Pancreas (tissue), 10 donors: Measurements from ENCODE around the gene ING4. TPM values are rescaled to one million over a fixed set of nuclear protein-coding genes. Genes with fewer than 3 reads are reported as not detected.

Source experiments
- ATAC-seq, 4 donors: fragments of 200-7000 bp; cut with Tn5 transposase; one replicate each; pipeline versions ENCODE4 v1.8.0 to v1.9.1; 2020; ENCODE audit warnings: mild to moderate bottlenecking in 4 of 4, moderate library complexity in 4 of 4
- DNase-seq, 6 donors: peaks; one replicate each; pipeline ENCODE4 v3.0.0-alpha.2; 2020
- FAIRE-seq: peaks from 2 replicates; lab custom pipeline; 2012; peaks lifted over from hg19 to GRCh38; lab: Jason Lieb, UNC
- H3K27ac ChIP-seq, 4 donors: fragments of 200-600 bp; sonication (generic); 1 replicate in 3 of 4; 2 replicates in 1 of 4; pipeline versions ENCODE4 v1.5.0 to v1.8.0; 2020
- H3K27me3 ChIP-seq, 4 donors: fragments of 200-600 bp; one replicate each; pipeline ENCODE4 v1.8.0; 2021
- H3K36me3 ChIP-seq, 3 donors: fragments of 200-600 bp; sonication (generic) in 1 of 3; one replicate each; pipeline versions ENCODE4 v1.5.0 to v1.8.0; 2020 to 2021
- H3K4me1 ChIP-seq, 3 donors: fragments of 200-600 bp; one replicate each; pipeline ENCODE4 v1.8.0; 2021
- H3K4me3 ChIP-seq, 4 donors: fragments of 200-600 bp; sonication (generic) in 2 of 4; one replicate each; pipeline versions ENCODE4 v1.5.0 to v1.8.0; 2020 to 2021
- H3K9me3 ChIP-seq, 4 donors: fragments of 200-600 bp; one replicate each; pipeline ENCODE4 v1.8.0; 2021
- WGBS, 2 donors: extraction: QIAGEN DNeasy Blood & Tissue Kit; methylation state at CpG; one replicate each; pipeline ENCODE4 v1.1.7; 2013; 5-methylcytosine and 5-hydroxymethylcytosine counted together
- intact Hi-C, 3 donors: fragments of 100-400 bp; cut with DNase I; formaldehyde crosslinking; loops; one replicate each; pipeline versions ENCODE4 v1.11.1 to v1.14.2; 2022
- polyA plus RNA-seq, 2 donors: library from polyadenylated mRNA; stranded (reverse); fragments of 200-250 nt; gene quantifications; one replicate each; pipeline ENCODE4 v1.2.3, GENCODE V29; 2013
- total RNA-seq, 6 donors: library from RNA; stranded (reverse); fragmentation: NEBNext Ultra II Directional in 4 of 6; extraction: Animal tissue kit (Norgen Biotek cat#: 25700) in 4 of 6; gene quantifications; one replicate each; pipeline versions ENCODE4 v1.2.1 to v1.2.4, GENCODE V29; 2021 to 2023
- TF ChIP-seq, protein P1 (sequence below), 4 donors: fragments of 200-600 bp; sonication (generic) in 3 of 4; IDR thresholded peaks; one replicate each; pipeline versions ENCODE4 v1.5.0 to v1.8.0; 2021; ENCODE audit warnings: antibody characterized with exemption in 4 of 4
- donor health status: healthy with polysubstance abuse.
- donor health status: DM: no; HTN: no; CAD: no; lungs with moderate emphysema.
- donor health status: DM: no; HTN: no; CAD: no.
- donor health status: control.
- donor health status: control.
- donor health status: Bipolar disorder and iron deficiency.
- donor health status: DM: yes; HTN: yes; CAD: no.
- donor health status: DM: no; HTN: no; CAD: no.
- donor health status: DM: no; HTN: no; CAD: no.
- donor health status: DM: yes; HTN: yes; CAD: no.

ING4 gene
- total and polyA plus RNA-seq, 8 donors = 9.0 to 29.6 (median 13.6) TPM

DNA sequence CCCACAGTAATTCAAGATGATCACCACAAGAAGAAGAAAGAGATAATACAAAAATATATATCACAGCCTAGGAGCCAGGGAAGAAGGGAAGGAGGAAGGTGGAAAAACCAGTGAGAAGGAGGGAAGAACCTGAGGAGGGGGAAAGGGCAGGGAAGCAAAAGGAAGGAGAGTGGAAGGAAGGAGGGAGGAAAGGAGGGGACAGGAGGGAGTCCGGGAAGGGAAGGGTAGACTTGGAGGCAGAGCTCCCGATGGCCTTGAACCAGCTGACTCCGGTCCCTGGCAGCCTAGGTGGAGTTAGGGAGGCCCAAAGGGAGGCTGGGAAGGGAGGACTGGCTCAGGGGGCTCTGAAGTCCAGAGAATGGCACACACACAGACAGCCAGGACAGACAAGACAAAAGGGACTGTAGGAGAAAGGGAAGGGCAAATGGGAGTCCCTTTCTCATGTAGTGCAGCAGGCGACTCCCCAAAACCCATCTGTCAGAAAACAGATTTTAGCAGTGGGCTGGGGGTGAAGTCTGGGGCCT, 31.0 kb upstream of the ING4 start:
- no peak overlapping the region for H3K4me3 ChIP-seq

DNA sequence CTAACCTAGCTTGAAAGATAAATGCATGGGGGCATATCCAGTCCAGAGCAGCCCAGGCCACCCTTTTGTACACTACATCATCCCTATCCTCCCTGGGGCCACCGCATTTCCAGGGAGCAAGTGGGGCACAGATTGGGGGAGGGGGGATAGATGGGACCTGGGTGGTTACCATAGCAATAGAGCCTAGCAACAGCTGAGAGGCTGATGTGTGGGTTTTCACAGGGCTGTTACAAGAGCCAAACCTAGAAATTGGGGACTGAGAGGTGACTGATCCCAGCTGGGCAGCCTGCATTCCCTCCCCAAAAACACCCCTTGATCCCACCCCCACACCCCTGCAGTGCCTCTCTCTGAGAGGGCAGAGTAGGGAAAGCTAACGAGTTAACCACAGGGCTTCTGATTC, 30.0 kb upstream of the ING4 start:
- Histone ChIP-seq H3K27ac (no peak overlapping the region), H3K27me3 (no peaks in the 10 kb centered on the region), H3K36me3 (no peaks in the 10 kb centered on the region), H3K4me3 (no peak overlapping the region), H3K9me3 (no peaks in the 10 kb centered on the region), H3K4me1 (peaks cover 0 to 14% (median 0%) of the 10 kb centered on the region in 3 donors)
- no peak for ATAC-seq
- DNase-seq = no peak
- no peak for FAIRE-seq
- TF ChIP-seq, protein P1, sequence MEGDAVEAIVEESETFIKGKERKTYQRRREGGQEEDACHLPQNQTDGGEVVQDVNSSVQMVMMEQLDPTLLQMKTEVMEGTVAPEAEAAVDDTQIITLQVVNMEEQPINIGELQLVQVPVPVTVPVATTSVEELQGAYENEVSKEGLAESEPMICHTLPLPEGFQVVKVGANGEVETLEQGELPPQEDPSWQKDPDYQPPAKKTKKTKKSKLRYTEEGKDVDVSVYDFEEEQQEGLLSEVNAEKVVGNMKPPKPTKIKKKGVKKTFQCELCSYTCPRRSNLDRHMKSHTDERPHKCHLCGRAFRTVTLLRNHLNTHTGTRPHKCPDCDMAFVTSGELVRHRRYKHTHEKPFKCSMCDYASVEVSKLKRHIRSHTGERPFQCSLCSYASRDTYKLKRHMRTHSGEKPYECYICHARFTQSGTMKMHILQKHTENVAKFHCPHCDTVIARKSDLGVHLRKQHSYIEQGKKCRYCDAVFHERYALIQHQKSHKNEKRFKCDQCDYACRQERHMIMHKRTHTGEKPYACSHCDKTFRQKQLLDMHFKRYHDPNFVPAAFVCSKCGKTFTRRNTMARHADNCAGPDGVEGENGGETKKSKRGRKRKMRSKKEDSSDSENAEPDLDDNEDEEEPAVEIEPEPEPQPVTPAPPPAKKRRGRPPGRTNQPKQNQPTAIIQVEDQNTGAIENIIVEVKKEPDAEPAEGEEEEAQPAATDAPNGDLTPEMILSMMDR (IDR thresholded peaks at IDR 0.05) = no peak
- intact Hi-C loops = no loop called here
- 47 to 57% methylated on average over 2 of the region's 2 CpGs for WGBS, 2 donors

More for the DNA sequence above, 31.0 kb upstream of the ING4 start:
- Histone ChIP-seq H3K9me3 (no peaks in the 10 kb centered on the region), H3K27ac (no peak overlapping the region), H3K27me3 (no peaks in the 10 kb centered on the region), H3K4me1 (peaks cover 0 to 8% (median 0%) of the 10 kb centered on the region in 3 donors), H3K36me3 (no peaks in the 10 kb centered on the region)
- no peak for DNase-seq
- TF ChIP-seq, protein P1 (IDR thresholded peaks at IDR 0.05) = no peak
- FAIRE-seq = no peak
- WGBS, 2 donors = 38 to 60% methylated on average over 4 of the region's 4 CpGs
- intact Hi-C loops = no loop called here
- ATAC-seq = no peak

DNA sequence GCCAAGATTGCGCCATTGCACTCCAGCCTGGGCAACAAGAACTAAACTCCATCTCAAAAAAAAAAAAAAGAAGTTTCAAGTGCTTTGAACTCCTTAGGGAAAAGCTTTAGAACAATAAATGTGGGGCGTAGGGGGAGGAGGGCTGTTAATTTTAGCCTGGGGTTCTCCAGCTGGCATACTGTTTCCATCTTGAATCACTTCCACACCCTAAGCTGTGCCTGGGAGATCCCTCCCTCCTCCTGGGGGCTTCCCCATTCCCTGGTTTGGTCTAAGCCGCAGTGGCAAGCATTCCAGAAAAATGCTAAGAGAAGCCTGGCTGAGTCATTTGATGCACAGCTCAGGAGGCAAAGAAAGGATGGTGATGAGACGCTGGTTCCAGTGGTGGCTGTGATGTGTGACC, 28.6 kb upstream of the ING4 start:
- DNase-seq = no peak
- Histone ChIP-seq H3K9me3 (no peaks in the 10 kb centered on the region), H3K27ac (no peak overlapping the region), H3K4me3 (no peak overlapping the region), H3K4me1 (peaks cover 0 to 20% (median 3%) of the 10 kb centered on the region in 3 donors), H3K36me3 (no peaks in the 10 kb centered on the region), H3K27me3 (no peaks in the 10 kb centered on the region)
- TF ChIP-seq, protein P1 (IDR thresholded peaks at IDR 0.05) = no peak
- intact Hi-C loops = no loop called here
- WGBS, 2 donors = 87% methylated on average over 4 of the region's 4 CpGs
- ATAC-seq = no peak
- FAIRE-seq = no peak

DNA sequence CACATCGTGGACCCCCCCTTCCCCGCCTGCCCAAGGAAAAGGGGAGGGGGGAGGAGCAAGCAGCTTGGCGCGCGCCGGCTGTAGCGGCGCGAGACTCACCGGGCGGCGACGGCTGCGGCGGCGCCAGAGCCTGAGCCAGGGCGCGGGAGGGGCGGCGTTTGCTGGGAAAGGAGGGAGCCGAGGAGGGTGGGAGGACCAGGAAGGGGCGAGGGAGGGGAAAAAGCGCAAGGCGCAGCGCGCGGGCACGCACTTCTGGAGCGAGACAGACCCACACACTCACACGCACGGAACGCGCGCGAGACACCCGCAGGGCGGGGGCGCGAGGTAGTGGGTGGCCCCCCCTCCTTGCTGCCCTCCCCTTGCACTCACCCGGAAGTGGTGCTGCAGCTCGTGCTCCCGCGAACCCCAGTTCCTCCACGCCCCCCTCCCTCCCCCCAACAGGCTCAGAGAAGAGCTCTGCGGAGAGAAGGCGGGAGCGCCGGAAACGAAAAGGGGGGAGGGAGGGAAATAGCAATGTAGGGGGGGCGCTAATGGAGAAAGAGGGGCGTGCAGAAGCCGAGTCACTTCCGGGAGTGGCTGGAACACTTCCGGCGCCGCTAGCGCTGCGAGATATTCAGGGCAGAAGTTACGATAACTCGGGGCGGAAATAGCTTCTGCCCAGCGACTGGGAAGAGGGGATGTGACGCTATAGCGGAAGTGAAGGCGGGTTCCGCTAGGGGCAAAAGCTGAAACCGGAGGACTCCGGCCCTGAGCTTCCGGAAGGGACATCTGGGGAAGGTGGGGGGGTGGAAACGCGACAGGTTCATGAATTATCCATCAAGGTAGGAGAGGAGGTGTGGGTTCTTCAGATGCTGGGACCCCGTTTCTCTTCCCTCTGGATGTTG, 26.3 kb upstream of the ING4 start, which contains the start of gene ZNF384:
TSS of gene ZNF384 (minus strand) at position 377 of the 884 bp plus-strand sequence. CDS start 9,855 bp downstream, outside the sequence.
- peak within 1 kb of the TSS; percentile 70 to 96 (median 92) for H3K4me3 ChIP-seq
- peak; percentile 91 to 95 (median 92) for ATAC-seq
- peak; percentile 89 to 98 (median 96) for DNase-seq
- H3K27me3 ChIP-seq = no peaks in the 10 kb centered on the region
- peak within 1 kb of the TSS; percentile 86 to 93 (median 91) for H3K27ac ChIP-seq
- intact Hi-C loops = no loop called here
- peak; percentile 95 for FAIRE-seq
- 0 to 1% methylated on average over 62 to 72 of the region's 72 CpGs for WGBS, 2 donors
- no peaks in the 10 kb centered on the region for H3K9me3 ChIP-seq
- no peaks in the 10 kb centered on the region for H3K36me3 ChIP-seq
- TF ChIP-seq, protein P1 (IDR thresholded peaks at IDR 0.05) = peak in 3 of 4 donors; percentile 8 to 14 (median 13)
- peaks cover 3 to 20% (median 3%) of the 10 kb centered on the region in 3 donors for H3K4me1 ChIP-seq
